ENCODE results near the gene GNB3. TPM values are rescaled to one million over a fixed set of nuclear protein-coding genes. Genes with fewer than 3 reads are reported as not detected.

The GNB3 gene
- polyA plus RNA-seq, 3 donors = 5.9 to 9.2 (median 8.4) TPM

GRCh38 chr12:6831450-6831995 is 9.2 kb upstream of the GNB3 start:
- no peak for DNase-seq (ENCODE audit: extremely low read depth in 1 of 11, low read depth in 9 of 11, low spot score in 4 of 11)

GRCh38 chr12:6832125-6832524 is 8.6 kb upstream of the GNB3 start:
- DNase-seq (ENCODE audit: extremely low read depth in 1 of 11, low read depth in 9 of 11, low spot score in 4 of 11) = no peak

GRCh38 chr12:6833189-6833890 is 7.4 kb upstream of the GNB3 start:
- DNase-seq (ENCODE audit: extremely low read depth in 1 of 11, low read depth in 9 of 11, low spot score in 4 of 11) = no peak

- no peak for DNase-seq (ENCODE audit: extremely low read depth in 1 of 11, low read depth in 9 of 11, low spot score in 4 of 11)
Measured at GRCh38 chr12:6834254-6834653, 6.5 kb upstream of the GNB3 start.

GRCh38 chr12:6834873-6835272 is 5.9 kb upstream of the GNB3 start:
- DNase-seq (ENCODE audit: extremely low read depth in 1 of 11, low read depth in 9 of 11, low spot score in 4 of 11) = no peak

GRCh38 chr12:6836851-6837250 is 3.9 kb upstream of the GNB3 start:
- no peak for DNase-seq (ENCODE audit: extremely low read depth in 1 of 11, low read depth in 9 of 11, low spot score in 4 of 11)

GRCh38 chr12:6837370-6838060 is 3.2 kb upstream of the GNB3 start:
- no peak for DNase-seq (ENCODE audit: extremely low read depth in 1 of 11, low read depth in 9 of 11, low spot score in 4 of 11)

GRCh38 chr12:6838854-6839253 is 1.9 kb upstream of the GNB3 start:
- no peak for DNase-seq (ENCODE audit: extremely low read depth in 1 of 11, low read depth in 9 of 11, low spot score in 4 of 11)

- no peak for DNase-seq (ENCODE audit: extremely low read depth in 1 of 11, low read depth in 9 of 11, low spot score in 4 of 11)
Measured at GRCh38 chr12:6839482-6840201, 1.1 kb upstream of the GNB3 start.

- DNase-seq (ENCODE audit: extremely low read depth in 1 of 11, low read depth in 9 of 11, low spot score in 4 of 11) = no peak
Measured at GRCh38 chr12:6840330-6840729, 395 bp upstream of the GNB3 start.

- no peak for DNase-seq (ENCODE audit: extremely low read depth in 1 of 11, low read depth in 9 of 11, low spot score in 4 of 11)
Measured at GRCh38 chr12:6842075-6842474, 1.4 kb downstream of the GNB3 start.

GRCh38 chr12:6843118-6843902 is 2.6 kb downstream of the GNB3 start:
- no peak for DNase-seq (ENCODE audit: extremely low read depth in 1 of 11, low read depth in 9 of 11, low spot score in 4 of 11)

GRCh38 chr12:6845395-6845794 is 4.7 kb downstream of the GNB3 start:
- no peak for DNase-seq (ENCODE audit: extremely low read depth in 1 of 11, low read depth in 9 of 11, low spot score in 4 of 11)

GRCh38 chr12:6846316-6846869 is 5.7 kb downstream of the GNB3 start:
- no peak for DNase-seq (ENCODE audit: extremely low read depth in 1 of 11, low read depth in 9 of 11, low spot score in 4 of 11)

- DNase-seq (ENCODE audit: extremely low read depth in 1 of 11, low read depth in 9 of 11, low spot score in 4 of 11) = no peak
Measured at GRCh38 chr12:6847676-6848075, 7.0 kb downstream of the GNB3 start.

- no peak for DNase-seq (ENCODE audit: extremely low read depth in 1 of 11, low read depth in 9 of 11, low spot score in 4 of 11)
Measured at GRCh38 chr12:6849427-6849826, 8.7 kb downstream of the GNB3 start.

- no peak for DNase-seq (ENCODE audit: extremely low read depth in 1 of 11, low read depth in 9 of 11, low spot score in 4 of 11)
Measured at GRCh38 chr12:6849976-6850560, 9.3 kb downstream of the GNB3 start.

GRCh38 chr12:6850796-6851152 is 10.0 kb downstream of the GNB3 start:
- DNase-seq (ENCODE audit: extremely low read depth in 1 of 11, low read depth in 9 of 11, low spot score in 4 of 11) = no peak

Measured in renal cortex interstitium (tissue), 11 donors.